ENCODE data around the gene IL2RA.

- TF ChIP-seq JUNB (IDR thresholded peaks at IDR 0.05; ENCODE audit: unreplicated experiment) (no peak), CTCF (conservative IDR thresholded peaks at IDR 0.05; ENCODE audit: low read depth in 2 of 2) (no peak), REST (IDR thresholded peaks at IDR 0.05; ENCODE audit: unreplicated experiment) (no peak), POLR2AphosphoS5 (IDR thresholded peaks at IDR 0.05; ENCODE audit: low read depth) (no peak), EZH2 (IDR thresholded peaks at IDR 0.05; ENCODE audit: low read depth, unreplicated experiment) (no peak), EZH2phosphoT487 (IDR thresholded peaks at IDR 0.05; ENCODE audit: unreplicated experiment) (no peak), ZNF331 (CRISPR knock-in tag; IDR thresholded peaks at IDR 0.05; ENCODE audit: low read depth) (no peak), ETS1 (IDR thresholded peaks at IDR 0.05) (no peak)
These were observed 2.0 kb upstream of the IL2RA start for GRCh38 chr10:6064119-6064518.

Measured in GM23338 (cell line).